Thyroid gland (tissue), 4 donors: Measurements from ENCODE around the gene UBE2O. TPM values are rescaled to one million over a fixed set of nuclear protein-coding genes. Genes with fewer than 3 reads are reported as not detected.

Source experiments
- DNase-seq, 2 donors: peaks; one replicate each; pipeline ENCODE4 v3.0.0-alpha.2; 2019
- H3K27ac ChIP-seq, 3 donors: fragments of 200-600 bp; sonication (generic); 1 replicate in 2 of 3; 2 replicates in 1 of 3; pipeline ENCODE4 v1.5.1; 2016 to 2019; ENCODE audit warnings: mild to moderate bottlenecking in 1 of 3, moderate library complexity in 1 of 3
- H3K27me3 ChIP-seq: fragments of 200-600 bp; sonication (generic); one replicate; pipeline ENCODE4 v1.5.1; 2019
- H3K36me3 ChIP-seq, 2 donors: fragments of 200-600 bp; sonication (generic); one replicate each; pipeline ENCODE4 v1.5.1; 2016 to 2019
- H3K4me1 ChIP-seq, 2 donors: fragments of 200-600 bp; sonication (generic); one replicate each; pipeline ENCODE4 v1.5.1; 2017 to 2019
- H3K4me3 ChIP-seq, 3 donors: fragments of 200-600 bp; sonication (generic); replicated peaks in 1 of 3; 1 replicate in 2 of 3; 2 replicates in 1 of 3; pipeline ENCODE4 v1.5.1; 2016; ENCODE audit warnings: mild to moderate bottlenecking in 1 of 3
- H3K9me3 ChIP-seq: fragments of 200-600 bp; sonication (generic); one replicate; pipeline ENCODE4 v1.5.1; 2017
- POLR2A ChIP-seq, 2 donors: fragments of 450-650 bp; IDR thresholded peaks; one replicate each; pipeline ENCODE4 v1.6.1; 2017; ENCODE audit warnings: antibody characterized with exemption in 2 of 2, mild to moderate bottlenecking in 2 of 2, moderate library complexity in 1 of 2
- WGBS, 2 donors: methylation state at CpG; one replicate each; pipeline ENCODE4 v1.1.5; 2017; 5-methylcytosine and 5-hydroxymethylcytosine counted together
- intact Hi-C: fragments of 100-400 bp; cut with DNase I; formaldehyde crosslinking; loops from one replicate; pipeline ENCODE4 v1.15.1; 2023
- total RNA-seq, 4 donors: library from RNA; depleted of rRNA; stranded (reverse); fragments of >200 nt; gene quantifications; one replicate each; pipeline ENCODE4 v1.2.3, GENCODE V29; 2016
- TF ChIP-seq, protein P1 (sequence below), 6 experiments: fragments of 200-600 bp in 3 of 6; fragments of 450-650 bp in 3 of 6; sonication (generic) in 3 of 6; IDR thresholded peaks; one replicate each; pipeline ENCODE4 v1.5.1; 2016 to 2019; ENCODE audit warnings: antibody characterized with exemption in 6 of 6, mild to moderate bottlenecking in 2 of 6, inconsistent platforms in 1 of 6, moderate library complexity in 1 of 6

Gene UBE2O
- total RNA-seq, 4 donors from 2014 or later, result 26.3 to 47.9 (median 37.3) TPM

DNA sequence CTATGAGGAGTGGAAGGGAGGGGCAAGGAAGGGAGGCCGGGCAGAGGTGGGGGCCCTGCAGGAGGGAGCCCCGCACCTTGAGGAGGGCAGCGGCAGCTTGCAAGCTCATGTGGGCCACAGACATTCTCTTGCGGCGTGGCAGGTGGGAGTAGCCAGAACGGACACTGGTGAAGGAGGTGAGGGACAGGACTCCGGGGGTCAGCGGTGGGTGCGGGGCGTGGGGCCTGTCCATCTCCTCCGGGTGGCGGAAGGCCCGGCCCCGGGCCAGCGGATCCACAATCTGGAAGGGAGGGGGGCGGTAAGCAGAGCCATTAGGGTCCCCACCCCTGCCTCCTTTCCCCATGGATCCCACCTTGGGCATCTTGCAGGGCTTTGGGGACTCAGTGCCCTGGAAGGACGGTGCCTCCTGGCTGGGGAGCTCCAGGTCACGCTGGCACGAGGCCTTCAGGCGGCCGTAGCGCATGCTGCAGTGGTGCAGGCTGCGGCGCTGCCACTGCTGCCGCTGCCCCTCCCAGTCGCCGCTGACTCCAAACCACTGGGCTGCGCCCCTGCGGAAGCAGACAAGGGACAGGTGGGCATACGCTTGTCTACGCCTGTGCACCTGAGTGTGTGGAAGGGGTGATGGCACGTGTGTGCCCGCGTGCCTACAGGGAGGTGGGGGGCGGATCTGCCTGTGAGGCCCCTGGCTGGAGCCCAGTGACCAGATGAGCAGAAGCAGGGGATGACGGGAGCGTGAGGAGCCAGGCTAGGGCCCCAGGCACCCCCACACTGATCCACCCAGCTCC, 26.0 kb upstream of the UBE2O start:
- no peaks in the 10 kb centered on the region for H3K4me1 ChIP-seq
- H3K27me3 ChIP-seq, result no peaks in the 10 kb centered on the region
- 91 to 94% methylated on average over 24 to 25 of the region's 37 CpGs for WGBS, 2 donors
- no peaks in the 10 kb centered on the region for H3K9me3 ChIP-seq
- H3K36me3 ChIP-seq, result peaks cover 0 to 5% of the 10 kb centered on the region in 2 donors
- H3K4me3 ChIP-seq, result no peak overlapping the region
- intact Hi-C loops, result no loop called here
- no peak for DNase-seq
- no peak overlapping the region for H3K27ac ChIP-seq
- TF ChIP-seq, protein P1, sequence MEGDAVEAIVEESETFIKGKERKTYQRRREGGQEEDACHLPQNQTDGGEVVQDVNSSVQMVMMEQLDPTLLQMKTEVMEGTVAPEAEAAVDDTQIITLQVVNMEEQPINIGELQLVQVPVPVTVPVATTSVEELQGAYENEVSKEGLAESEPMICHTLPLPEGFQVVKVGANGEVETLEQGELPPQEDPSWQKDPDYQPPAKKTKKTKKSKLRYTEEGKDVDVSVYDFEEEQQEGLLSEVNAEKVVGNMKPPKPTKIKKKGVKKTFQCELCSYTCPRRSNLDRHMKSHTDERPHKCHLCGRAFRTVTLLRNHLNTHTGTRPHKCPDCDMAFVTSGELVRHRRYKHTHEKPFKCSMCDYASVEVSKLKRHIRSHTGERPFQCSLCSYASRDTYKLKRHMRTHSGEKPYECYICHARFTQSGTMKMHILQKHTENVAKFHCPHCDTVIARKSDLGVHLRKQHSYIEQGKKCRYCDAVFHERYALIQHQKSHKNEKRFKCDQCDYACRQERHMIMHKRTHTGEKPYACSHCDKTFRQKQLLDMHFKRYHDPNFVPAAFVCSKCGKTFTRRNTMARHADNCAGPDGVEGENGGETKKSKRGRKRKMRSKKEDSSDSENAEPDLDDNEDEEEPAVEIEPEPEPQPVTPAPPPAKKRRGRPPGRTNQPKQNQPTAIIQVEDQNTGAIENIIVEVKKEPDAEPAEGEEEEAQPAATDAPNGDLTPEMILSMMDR (IDR thresholded peaks at IDR 0.05), result no peak
- no peak for TF ChIP-seq POLR2A (IDR thresholded peaks at IDR 0.05)

GRCh38 chr17:76478097-76478496, 25.1 kb upstream of the UBE2O start:
- intact Hi-C loops, result no loop called here
- no peak for DNase-seq
- Histone ChIP-seq H3K36me3 (peaks cover 0 to 5% of the 10 kb centered on the region in 2 donors), H3K4me1 (no peaks in the 10 kb centered on the region), H3K4me3 (no peak overlapping the region), H3K27ac (no peak overlapping the region), H3K27me3 (no peaks in the 10 kb centered on the region), H3K9me3 (no peaks in the 10 kb centered on the region)
- no peak for TF ChIP-seq POLR2A (IDR thresholded peaks at IDR 0.05)
- TF ChIP-seq, protein P1 (IDR thresholded peaks at IDR 0.05), result no peak
- WGBS, 2 donors, result 96% methylated on average over 10 of the region's 10 CpGs

DNA sequence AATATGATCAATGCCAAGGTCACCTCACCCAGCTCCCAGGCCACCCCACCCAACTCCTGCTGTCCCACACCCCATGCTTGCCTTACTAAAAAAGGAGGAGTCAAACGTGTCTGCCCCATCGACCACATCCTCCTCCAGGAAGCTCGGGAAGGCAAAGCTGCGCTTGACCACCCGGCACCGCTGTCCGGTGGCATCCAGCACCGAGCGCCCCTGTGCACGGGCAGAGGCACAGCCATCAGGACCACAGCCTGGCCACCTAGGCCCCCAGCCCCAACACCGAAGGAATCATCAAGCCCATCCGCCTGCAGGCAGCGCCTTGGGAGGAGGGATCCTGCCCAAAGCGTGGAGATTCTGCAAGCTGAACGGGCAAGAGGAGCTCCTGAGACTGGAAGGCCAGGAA, 24.6 kb upstream of the UBE2O start:
- Histone ChIP-seq H3K4me3 (no peak overlapping the region), H3K36me3 (peaks cover 0 to 5% of the 10 kb centered on the region in 2 donors), H3K27me3 (no peaks in the 10 kb centered on the region), H3K9me3 (no peaks in the 10 kb centered on the region), H3K4me1 (no peaks in the 10 kb centered on the region), H3K27ac (no peak overlapping the region)
- 86 to 91% methylated on average over 11 to 12 of the region's 15 CpGs for WGBS, 2 donors
- TF ChIP-seq, protein P1 (IDR thresholded peaks at IDR 0.05), result no peak
- DNase-seq, result no peak
- intact Hi-C loops, result no loop called here

DNA sequence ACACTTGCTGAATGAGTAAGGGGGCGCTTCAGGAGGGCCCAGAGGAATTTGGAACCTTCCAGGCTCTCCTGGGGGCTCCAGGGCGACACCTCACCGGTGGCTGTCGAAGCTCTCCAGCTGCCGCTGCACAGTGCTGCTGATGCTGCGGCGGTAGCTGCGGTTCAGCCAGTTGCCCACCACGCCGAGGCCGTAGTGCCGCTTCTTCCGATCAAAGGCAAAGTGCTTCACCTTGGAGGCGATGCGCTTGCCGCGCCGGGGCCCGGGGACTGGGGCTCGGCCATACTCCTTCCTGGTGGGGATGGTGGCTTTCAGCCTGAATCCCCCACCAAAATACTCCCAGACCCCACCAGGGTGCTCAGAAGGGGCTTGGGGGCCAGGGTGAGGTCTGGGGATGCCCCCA, 23.8 kb upstream of the UBE2O start:
- intact Hi-C loops, result no loop called here
- no peak for DNase-seq
- Histone ChIP-seq H3K9me3 (no peaks in the 10 kb centered on the region), H3K4me1 (no peaks in the 10 kb centered on the region), H3K27me3 (no peaks in the 10 kb centered on the region), H3K36me3 (peaks cover 0 to 8% of the 10 kb centered on the region in 2 donors), H3K4me3 (no peak overlapping the region), H3K27ac (no peak overlapping the region)
- no peak for TF ChIP-seq POLR2A (IDR thresholded peaks at IDR 0.05)
- TF ChIP-seq, protein P1 (IDR thresholded peaks at IDR 0.05), result no peak
- WGBS, 2 donors, result 87 to 89% methylated on average over 8 to 17 of the region's 20 CpGs

GRCh38 chr17:76475302-76475701, 22.4 kb upstream of the UBE2O start:
- no peaks in the 10 kb centered on the region for H3K27me3 ChIP-seq
- TF ChIP-seq, protein P1 (IDR thresholded peaks at IDR 0.05), result no peak
- TF ChIP-seq POLR2A (IDR thresholded peaks at IDR 0.05), result no peak
- peaks cover 0 to 8% of the 10 kb centered on the region in 2 donors for H3K36me3 ChIP-seq
- H3K27ac ChIP-seq, result no peak overlapping the region
- DNase-seq, result no peak
- intact Hi-C loops, result no loop called here
- WGBS, 2 donors, result 96 to 97% methylated on average over 6 of the region's 6 CpGs
- H3K4me1 ChIP-seq, result no peaks in the 10 kb centered on the region
- H3K4me3 ChIP-seq, result no peak overlapping the region
- no peaks in the 10 kb centered on the region for H3K9me3 ChIP-seq
